Measurements from ENCODE around the gene DAB1.

The DAB1 gene

DNA sequence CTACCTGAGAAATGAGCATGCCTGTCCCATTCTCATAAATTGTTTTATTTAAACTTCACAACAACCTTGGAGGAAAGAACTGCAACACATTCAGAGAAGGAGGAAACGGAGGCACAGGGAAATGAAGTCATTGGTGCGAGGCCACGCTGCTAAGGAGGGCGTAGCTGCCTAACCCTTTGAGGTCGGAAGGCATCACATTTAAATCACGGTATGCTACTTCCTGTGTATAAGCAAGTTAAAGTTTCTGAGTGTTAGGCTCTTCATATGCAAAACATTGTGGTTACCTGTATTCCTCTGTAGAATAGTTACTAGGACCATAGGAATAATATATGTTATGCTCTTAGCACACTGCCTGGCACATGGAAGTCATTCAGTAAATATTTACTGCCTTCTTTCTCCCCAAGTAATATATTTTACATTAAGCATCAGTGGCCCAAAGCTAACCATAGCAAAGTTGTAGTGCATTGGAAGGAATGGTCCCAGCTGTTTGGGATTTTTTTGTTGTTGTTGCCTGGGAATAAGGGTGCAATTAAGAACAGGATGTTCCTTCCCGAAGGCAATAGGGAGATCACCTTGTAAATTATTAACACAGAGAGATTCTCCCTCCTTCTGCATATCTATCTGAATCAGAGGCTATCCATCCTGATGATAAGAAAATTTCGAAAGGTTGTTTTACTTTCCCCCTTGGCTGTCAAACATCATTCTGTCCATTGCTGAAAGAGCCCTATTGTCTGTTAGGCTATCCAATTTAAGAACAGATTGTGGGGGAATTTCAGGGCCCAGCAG lies 265.8 kb downstream of the DAB1 start:
- H3K4me3 ChIP-seq (replicated peaks; ENCODE audit: low read depth, low read length): no peak overlapping the region
- DNase-seq (ENCODE audit: extremely low read depth, insufficient read length): no peak
- TF ChIP-seq, protein P1, sequence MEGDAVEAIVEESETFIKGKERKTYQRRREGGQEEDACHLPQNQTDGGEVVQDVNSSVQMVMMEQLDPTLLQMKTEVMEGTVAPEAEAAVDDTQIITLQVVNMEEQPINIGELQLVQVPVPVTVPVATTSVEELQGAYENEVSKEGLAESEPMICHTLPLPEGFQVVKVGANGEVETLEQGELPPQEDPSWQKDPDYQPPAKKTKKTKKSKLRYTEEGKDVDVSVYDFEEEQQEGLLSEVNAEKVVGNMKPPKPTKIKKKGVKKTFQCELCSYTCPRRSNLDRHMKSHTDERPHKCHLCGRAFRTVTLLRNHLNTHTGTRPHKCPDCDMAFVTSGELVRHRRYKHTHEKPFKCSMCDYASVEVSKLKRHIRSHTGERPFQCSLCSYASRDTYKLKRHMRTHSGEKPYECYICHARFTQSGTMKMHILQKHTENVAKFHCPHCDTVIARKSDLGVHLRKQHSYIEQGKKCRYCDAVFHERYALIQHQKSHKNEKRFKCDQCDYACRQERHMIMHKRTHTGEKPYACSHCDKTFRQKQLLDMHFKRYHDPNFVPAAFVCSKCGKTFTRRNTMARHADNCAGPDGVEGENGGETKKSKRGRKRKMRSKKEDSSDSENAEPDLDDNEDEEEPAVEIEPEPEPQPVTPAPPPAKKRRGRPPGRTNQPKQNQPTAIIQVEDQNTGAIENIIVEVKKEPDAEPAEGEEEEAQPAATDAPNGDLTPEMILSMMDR (IDR thresholded peaks at IDR 0.05; ENCODE audit: insufficient read depth, low read length, poor library complexity, severe bottlenecking): no peak
- no peaks in the 10 kb centered on the region for H3K27me3 ChIP-seq (replicated peaks; ENCODE audit: control insufficient read depth, insufficient read depth, low read length)
- H3K36me3 ChIP-seq (ENCODE audit: control insufficient read depth, insufficient read depth, low read length): no peaks in the 10 kb centered on the region

DNA sequence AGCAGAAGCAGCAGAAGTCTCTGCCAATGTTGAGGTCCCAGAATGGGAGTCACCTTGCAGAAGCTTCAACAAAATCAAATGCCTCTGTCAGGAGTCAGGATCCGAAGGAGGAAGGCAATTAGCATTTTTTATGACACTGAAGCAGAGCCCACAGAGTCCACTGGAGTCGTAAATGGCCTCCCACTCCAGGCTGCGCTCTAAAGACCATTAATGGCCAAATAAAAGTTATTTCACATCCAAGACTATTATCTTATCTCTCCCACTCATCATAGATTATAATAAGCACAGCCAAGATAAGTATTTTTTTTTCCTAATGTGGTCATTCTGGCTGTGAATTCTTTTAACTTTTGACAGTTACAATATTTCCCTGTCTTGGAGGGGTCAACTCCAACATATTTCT lies 267.0 kb downstream of the DAB1 start:
- DNase-seq (ENCODE audit: extremely low read depth, insufficient read length): no peak
- no peaks in the 10 kb centered on the region for H3K36me3 ChIP-seq (ENCODE audit: control insufficient read depth, insufficient read depth, low read length)
- TF ChIP-seq, protein P1 (IDR thresholded peaks at IDR 0.05; ENCODE audit: insufficient read depth, low read length, poor library complexity, severe bottlenecking): no peak
- no peak overlapping the region for H3K4me3 ChIP-seq (replicated peaks; ENCODE audit: low read depth, low read length)
- no peaks in the 10 kb centered on the region for H3K27me3 ChIP-seq (replicated peaks; ENCODE audit: control insufficient read depth, insufficient read depth, low read length)

DNA sequence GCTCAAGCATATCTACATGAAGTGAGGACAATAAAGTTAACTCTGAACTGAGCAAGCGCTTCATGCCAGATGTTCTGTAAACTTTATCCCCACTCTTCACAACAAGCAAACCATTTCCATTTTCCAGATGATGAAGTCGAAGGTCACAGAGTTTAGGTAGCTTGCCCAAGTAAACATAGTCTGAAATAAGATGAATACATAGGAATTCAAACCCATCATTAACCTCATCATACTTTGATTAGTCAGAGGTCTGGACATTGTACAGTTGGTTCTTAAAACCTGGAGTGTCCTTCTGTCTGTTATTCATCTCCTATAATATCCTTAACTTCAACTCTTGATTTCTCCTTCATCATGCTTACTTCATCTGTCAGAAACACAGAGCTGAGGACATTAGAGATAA lies 277.8 kb downstream of the DAB1 start:
- no peak overlapping the region for H3K4me3 ChIP-seq (replicated peaks; ENCODE audit: low read depth, low read length)
- no peak for DNase-seq (ENCODE audit: extremely low read depth, insufficient read length)

DNA sequence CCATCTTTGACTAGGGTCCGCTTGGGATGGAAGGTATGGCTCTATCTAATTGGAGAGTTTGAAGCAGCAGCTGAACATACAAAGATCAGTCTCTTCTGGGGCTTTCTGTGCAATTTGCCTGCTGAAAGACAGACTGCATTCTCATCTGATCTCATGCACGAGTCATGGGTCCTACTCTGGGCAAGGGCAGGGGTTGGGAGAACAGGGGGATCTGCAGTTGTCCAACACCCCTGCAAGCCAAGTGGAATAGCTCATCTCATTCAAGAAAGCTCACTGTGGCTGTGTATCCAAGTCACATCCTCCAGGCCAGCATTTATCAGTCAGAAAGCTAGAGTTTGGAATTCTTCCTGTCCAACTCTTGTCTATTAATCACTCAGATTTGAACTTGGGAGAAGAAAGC lies 280.9 kb downstream of the DAB1 start:
- Histone ChIP-seq H3K27me3 (replicated peaks; ENCODE audit: control insufficient read depth, insufficient read depth, low read length) (no peaks in the 10 kb centered on the region), H3K4me3 (replicated peaks; ENCODE audit: low read depth, low read length) (no peak overlapping the region), H3K36me3 (ENCODE audit: control insufficient read depth, insufficient read depth, low read length) (no peaks in the 10 kb centered on the region)
- DNase-seq (ENCODE audit: extremely low read depth, insufficient read length): no peak
- TF ChIP-seq, protein P1 (IDR thresholded peaks at IDR 0.05; ENCODE audit: insufficient read depth, low read length, poor library complexity, severe bottlenecking): no peak

More for the DNA sequence above, 277.8 kb downstream of the DAB1 start:
- no peaks in the 10 kb centered on the region for H3K36me3 ChIP-seq (ENCODE audit: control insufficient read depth, insufficient read depth, low read length)
- H3K27me3 ChIP-seq (replicated peaks; ENCODE audit: control insufficient read depth, insufficient read depth, low read length): no peaks in the 10 kb centered on the region
- TF ChIP-seq, protein P1 (IDR thresholded peaks at IDR 0.05; ENCODE audit: insufficient read depth, low read length, poor library complexity, severe bottlenecking): no peak

DNA sequence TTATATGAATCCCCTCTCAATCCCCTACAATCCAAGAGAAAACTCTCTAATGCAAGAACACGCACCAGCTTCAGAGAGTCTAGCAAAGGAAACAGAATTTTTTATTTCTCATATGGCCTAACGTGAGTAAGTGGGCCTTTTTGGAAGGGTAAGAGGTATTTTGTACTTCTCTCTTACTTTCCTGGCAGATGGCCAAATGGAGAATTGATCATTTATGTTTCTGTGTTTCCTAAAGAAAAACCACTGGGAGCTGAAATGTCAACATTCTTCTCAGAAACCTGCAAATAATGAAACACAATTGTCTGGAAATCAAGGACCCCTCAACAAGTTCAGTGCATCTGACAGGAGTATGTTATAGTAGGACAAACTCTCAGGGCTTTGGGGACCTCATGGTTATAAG lies 281.7 kb downstream of the DAB1 start:
- TF ChIP-seq, protein P1 (IDR thresholded peaks at IDR 0.05; ENCODE audit: insufficient read depth, low read length, poor library complexity, severe bottlenecking): no peak
- no peak for DNase-seq (ENCODE audit: extremely low read depth, insufficient read length)
- Histone ChIP-seq H3K4me3 (replicated peaks; ENCODE audit: low read depth, low read length) (no peak overlapping the region), H3K36me3 (ENCODE audit: control insufficient read depth, insufficient read depth, low read length) (no peaks in the 10 kb centered on the region), H3K27me3 (replicated peaks; ENCODE audit: control insufficient read depth, insufficient read depth, low read length) (no peaks in the 10 kb centered on the region)

Measured in GM06990 (cell line).